K562 (cell line): ENCODE data around the gene ETHE1. TPM values are rescaled to one million over a fixed set of nuclear protein-coding genes. Genes with fewer than 3 reads are reported as not detected.

Experiments
- ATAC-seq: fragments of 200-7000 bp; cut with Tn5 transposase; 3 replicates; pipeline ENCODE4 v1.9.1; 2020; ENCODE audit warnings: moderate library complexity
- BruUV-seq: library from RNA; stranded (reverse); fragments of 400-500 nt; replicated peaks from 2 replicates; lab custom pipeline; 2021; lab: Mats Ljungman, UMichigan
- CTCF ChIA-PET: fragments of 300-600 bp; formaldehyde crosslinking; extraction: SDS; loops from one replicate; lab custom pipeline; 2021; ENCODE audit warnings: low intra/inter-chr PET ratio; lab: Yijun Ruan, JAX
- POLR2A ChIA-PET: fragments of 300-600, 350-650 bp; sonication (Branson Sonifier 250); formaldehyde crosslinking; extraction: SDS; loops from one replicate; lab custom pipeline; 2021; ENCODE audit warnings: antibody characterized with exemption, inconsistent platforms; lab: Yijun Ruan, JAX
- DNase-seq, 4 experiments: peaks; one replicate each; pipeline versions ENCODE4 v3.0.0 to v3.0.0-alpha.2; 2011 to 2018; ENCODE audit warnings: low spot score in 3 of 4, mixed read lengths in 3 of 4; ENCODE audit errors: extremely low read depth in 1 of 4
- FAIRE-seq: peaks from 2 replicates; lab custom pipeline; 2011; peaks lifted over from hg19 to GRCh38; lab: Jason Lieb, UNC
- H2AFZ ChIP-seq: 2 replicates; pipeline ENCODE4 v1.6.0; 2011; ENCODE audit warnings: low read depth, low read length, control low read depth, inconsistent platforms
- H3K27ac ChIP-seq: fragments of 200-600 bp; 3 replicates; pipeline ENCODE4 v1.8.0; 2011; ENCODE audit warnings: low read depth, mild to moderate bottlenecking, control low read depth, inconsistent platforms, low read length, moderate library complexity, mixed read lengths; ENCODE audit errors: extremely low read depth
- H3K27me3 ChIP-seq, 2 experiments: fragments of 300-600 bp in 1 of 2; 2 replicates in 1 of 2; 3 replicates in 1 of 2; pipeline versions ENCODE4 v1.6.0 to v1.8.0; 2011; ENCODE audit warnings: inconsistent platforms in 2 of 2, low read length in 2 of 2, mild to moderate bottlenecking in 1 of 2, mixed read lengths in 1 of 2, moderate library complexity in 1 of 2; ENCODE audit not compliant: control insufficient read depth in 2 of 2, insufficient read depth in 2 of 2
- H3K36me3 ChIP-seq: fragments of 300-600 bp; 3 replicates; pipeline ENCODE4 v1.8.0; 2011; ENCODE audit warnings: mild to moderate bottlenecking, low read length, inconsistent platforms; ENCODE audit not compliant: control insufficient read depth, insufficient read depth
- H3K4me1 ChIP-seq, 2 experiments: fragments of 200-600 bp in 1 of 2; replicated peaks in 1 of 2; 2 replicates in 1 of 2; 3 replicates in 1 of 2; pipeline versions ENCODE4 v1.5.1 to v1.8.0; 2011; ENCODE audit warnings: inconsistent platforms in 2 of 2, low read length in 2 of 2, mild to moderate bottlenecking in 1 of 2, mixed read lengths in 1 of 2, moderate library complexity in 1 of 2; ENCODE audit not compliant: control insufficient read depth in 2 of 2, insufficient read depth in 2 of 2
- H3K4me2 ChIP-seq: 2 replicates; pipeline ENCODE4 v1.6.1; 2011; ENCODE audit warnings: low read length, control low read depth, inconsistent platforms, mixed read lengths; ENCODE audit not compliant: insufficient read depth
- H3K4me3 ChIP-seq: fragments of 200-600 bp; sonication (generic), shearing (Covaris generic); 2 replicates; pipeline ENCODE4 v1.5.1; 2016; ENCODE audit warnings: control low read depth, inconsistent platforms
- H3K79me2 ChIP-seq: fragments of 200-600 bp; 3 replicates; pipeline ENCODE4 v1.8.0; 2011; ENCODE audit warnings: low read length, inconsistent platforms; ENCODE audit not compliant: control insufficient read depth, insufficient read depth
- H3K9ac ChIP-seq, 2 experiments: 2 replicates each; pipeline versions ENCODE4 v1.6.0 to v1.6.1; 2011; ENCODE audit warnings: low read depth in 2 of 2, low read length in 2 of 2, control low read depth in 1 of 2, inconsistent platforms in 1 of 2, mild to moderate bottlenecking in 1 of 2, mixed read lengths in 1 of 2; ENCODE audit not compliant: insufficient read depth in 1 of 2
- H3K9me1 ChIP-seq: one replicate; pipeline ENCODE4 v1.6.0; 2011; ENCODE audit warnings: inconsistent platforms, mild to moderate bottlenecking, low read length, moderate library complexity; ENCODE audit not compliant: control insufficient read depth, insufficient read depth
- H3K9me3 ChIP-seq: replicated peaks from 2 replicates; pipeline ENCODE4 v1.5.1; 2011; ENCODE audit warnings: low read depth, low read length, inconsistent platforms; ENCODE audit not compliant: control insufficient read depth, insufficient read depth
- H4K20me1 ChIP-seq: replicated peaks from 2 replicates; pipeline ENCODE4 v1.6.1; 2011; ENCODE audit warnings: low read length, inconsistent platforms, mixed read lengths; ENCODE audit not compliant: control insufficient read depth, insufficient read depth
- ADNP ChIP-seq: fragments of 200-800 bp; sonication (Bioruptor generic); IDR thresholded peaks from 2 replicates; pipeline ENCODE4 v1.6.1; 2016; ENCODE audit warnings: missing genetic modification characterization, missing compliant biosample characterization
- BCOR ChIP-seq: fragments of 450-650 bp; IDR thresholded peaks from 2 replicates; pipeline ENCODE4 v1.6.1; 2016
- CHD4 ChIP-seq: fragments of 200-600 bp; sonication (generic); IDR thresholded peaks from 3 replicates; pipeline ENCODE4 v1.6.1; 2012; ENCODE audit warnings: low read depth, mild to moderate bottlenecking, mixed read lengths, low read length, inconsistent platforms; ENCODE audit not compliant: insufficient read depth, insufficient replicate concordance, poor library complexity, severe bottlenecking
- KDM1A ChIP-seq, 2 experiments: fragments of 450-650 bp; IDR thresholded peaks; 2 replicates each; pipeline ENCODE4 v1.6.1; 2016; ENCODE audit warnings: mild to moderate bottlenecking in 2 of 2
- KLF16 ChIP-seq: IDR thresholded peaks from 2 replicates; pipeline ENCODE4 v1.6.1; 2016; ENCODE audit warnings: antibody characterized with exemption
- MEIS2 ChIP-seq: fragments of 450-650 bp; IDR thresholded peaks from 2 replicates; pipeline ENCODE4 v1.6.1; 2014; ENCODE audit warnings: mild to moderate bottlenecking; ENCODE audit not compliant: partially characterized antibody
- RBM25 ChIP-seq: fragments of 200-400 bp; formaldehyde crosslinking; IDR thresholded peaks from 2 replicates; pipeline ENCODE4 v1.6.1; 2018; ENCODE audit warnings: low read length, low read depth, moderate library complexity; ENCODE audit not compliant: severe bottlenecking
- WGBS: fragments of 100-300 bp; shearing (Covaris generic); methylation state at CpG from one replicate; pipeline ENCODE4 v1.1.6; 2016; ENCODE audit warnings: low coverage, mixed read lengths; ENCODE audit not compliant: insufficient coverage; ENCODE audit errors: missing lambda C conversion rate; 5-methylcytosine and 5-hydroxymethylcytosine counted together
- in situ Hi-C: fragments of 300-500 bp; cut with MboI; formaldehyde crosslinking; loops from 4 replicates; pipeline ENCODE4 v1.15.0; 2018; ENCODE audit warnings: inconsistent platforms, mixed read lengths
- intact Hi-C: fragments of 100-400 bp; cut with micrococcal nuclease; formaldehyde crosslinking; loops from 2 replicates; pipeline ENCODE4 v1.14.2; 2022
- polyA plus RNA-seq, 8 experiments: library from polyadenylated mRNA; depleted of rRNA in 4 of 8; stranded (reverse) in 5 of 8; unstranded in 3 of 8; fragments of >200 nt; fragmentation: Nextera tagmentation in 2 of 8; fragmentation: Illumina TruSeq in 1 of 8; extraction: Ambion mirVana in 2 of 8; extraction: Trizol in 1 of 8; gene quantifications; 2 replicates each; pipeline versions ENCODE4 v1.2.1 to v1.2.3, GENCODE V29; 2011 to 2014; ENCODE audit warnings: inconsistent platforms in 1 of 8, missing spikeins in 1 of 8
- total RNA-seq, 7 experiments: library from RNA; depleted of rRNA in 6 of 7; stranded (reverse); fragments of >200 nt in 6 of 7; fragmentation: Illumina TruSeq in 2 of 7; extraction: Trizol in 2 of 7; gene quantifications; 2 replicates each; pipeline versions ENCODE4 v1.2.1 to v1.2.3, GENCODE V29; 2011 to 2021; ENCODE audit warnings: low replicate concordance in 1 of 7

ETHE1 gene
- total and polyA plus RNA-seq, 9 of the 15 experiments (the other 6 are each of a cell fraction or from before 2014, with no cell fraction given), result 2.9 to 21.0 (median 10.2) TPM

DNA sequence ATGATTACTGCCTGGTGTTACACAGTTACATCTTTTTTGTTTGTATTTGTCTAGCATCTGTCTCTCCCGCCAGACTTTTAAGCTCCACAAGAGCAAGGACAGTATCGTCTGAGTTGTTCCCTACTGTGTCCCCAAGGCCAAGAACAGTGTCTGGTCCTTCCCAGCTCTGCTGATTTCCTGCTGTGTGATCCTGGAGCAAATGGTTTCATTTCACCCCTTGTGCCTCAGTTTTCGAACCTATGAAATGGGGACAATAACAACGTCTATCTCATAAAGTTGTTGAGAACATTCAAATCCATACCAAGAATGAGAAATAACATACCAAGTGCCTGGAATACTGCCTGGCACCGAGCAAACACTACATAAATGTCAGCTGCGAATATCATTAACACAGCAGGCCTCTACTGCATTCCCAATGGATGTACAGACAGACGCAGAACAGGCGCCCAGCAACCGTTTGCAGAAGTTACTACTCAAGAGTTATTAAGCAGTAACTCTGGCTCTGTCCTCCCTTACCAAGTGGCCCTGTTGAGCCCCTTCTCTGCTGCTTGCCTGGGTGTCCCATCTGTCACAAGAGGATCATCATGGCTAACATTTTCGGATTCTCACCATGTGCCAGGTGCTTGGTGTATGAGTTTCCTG, 36.9 kb upstream of the ETHE1 start:
- BruUV-seq, result TSS peak; percentile 28
- H2AFZ ChIP-seq, result no peak overlapping the region
- no peaks in the 10 kb centered on the region; the same call in 1 of the 2 replicates for H4K20me1 ChIP-seq
- H3K4me1 ChIP-seq, result peaks cover 3 to 4% of the 10 kb centered on the region in 2 experiments; a peak in 4 of 5 replicates
- CTCF ChIA-PET, result no interaction called here
- H3K79me2 ChIP-seq, result no peaks in the 10 kb centered on the region
- H3K9me3 ChIP-seq, result no peaks in the 10 kb centered on the region
- in situ Hi-C loops, result no loop called here
- no peaks in the 10 kb centered on the region for H3K27me3 ChIP-seq
- H3K4me2 ChIP-seq, result no peak overlapping the region
- no peak overlapping the region for H3K27ac ChIP-seq
- POLR2A ChIA-PET, result interaction anchor here (1.0 to 1.1 kb wide), 2 partner anchors 9 to 11 kb away, joined by 3 to 6 read pairs; no protein-coding TSS in a partner anchor
- TF ChIP-seq MEIS2 (no peak), BCOR (peak; percentile 78; the same call in 1 of the 2 replicates), ADNP (tag) (peak; percentile 31; the same call in 1 of the 2 replicates), KDM1A (IDR thresholded peaks at IDR 0.05) (0 out of 4 replicates have a peak, but pooled peaks of 1 of the 2 experiments have one; percentile 25), KLF16 (no peak), RBM25 (peak; percentile 70), CHD4 (peak; percentile 53)
- TF ChIP-seq, all 486 proteins: peak for 5
- Histone ChIP-seq H3K9ac (no peak overlapping the region), H3K4me3 (no peak overlapping the region), H3K36me3 (peaks cover 36% of the 10 kb centered on the region; the same call in 2 of the 3 replicates), H3K9me1 (no peaks in the 10 kb centered on the region)
- intact Hi-C loops, result no loop called here
- DNase-seq, result no peak
- no peak for FAIRE-seq
- 74% methylated on average over 10 of the region's 10 CpGs for WGBS
- ATAC-seq, result no peak
